Vagina (tissue), 2 donors: ENCODE data around the gene ONECUT1.

ENCODE experiments used
- CTCF ChIP-seq, 3 experiments: fragments of 450-650 bp in 2 of 3; fragments of 200-600 bp in 1 of 3; sonication (generic) in 1 of 3; IDR thresholded peaks; one replicate each; pipeline ENCODE4 v1.5.1; 2017 to 2019; ENCODE audit warnings: antibody characterized with exemption in 3 of 3, mild to moderate bottlenecking in 2 of 3, moderate library complexity in 2 of 3
- POLR2A ChIP-seq, 2 donors: fragments of 450-650 bp; IDR thresholded peaks; one replicate each; pipeline ENCODE4 v1.6.1; 2017; ENCODE audit warnings: antibody characterized with exemption in 2 of 2, mild to moderate bottlenecking in 2 of 2, moderate library complexity in 2 of 2

GRCh38 chr15:52717481-52717880, 72.7 kb downstream of the ONECUT1 start:
- TF ChIP-seq CTCF (IDR thresholded peaks at IDR 0.05) (no peak), POLR2A (IDR thresholded peaks at IDR 0.05) (no peak)
